Transverse colon (tissue), 4 donors: Measurements from ENCODE around the gene JUN. TPM values are rescaled to one million over a fixed set of nuclear protein-coding genes. Genes with fewer than 3 reads are reported as not detected.

Source experiments
- DNase-seq: peaks from one replicate; pipeline ENCODE4 v3.0.0-alpha.2; 2019
- H3K27ac ChIP-seq, 4 donors: fragments of 200-600 bp; sonication (generic); 2 replicates each; pipeline ENCODE4 v1.5.1; 2016 to 2018; ENCODE audit warnings: inconsistent platforms in 4 of 4
- H3K27me3 ChIP-seq: fragments of 200-600 bp; sonication (generic); 2 replicates; pipeline ENCODE4 v1.5.1; 2017; ENCODE audit warnings: inconsistent platforms
- H3K36me3 ChIP-seq, 4 donors: fragments of 200-600 bp; sonication (generic); 2 replicates each; pipeline ENCODE4 v1.5.1; 2017 to 2019; ENCODE audit warnings: inconsistent platforms in 4 of 4
- H3K4me1 ChIP-seq, 4 donors: fragments of 200-600 bp; sonication (generic); 2 replicates each; pipeline ENCODE4 v1.5.1; 2017 to 2020; ENCODE audit warnings: inconsistent platforms in 4 of 4
- H3K4me3 ChIP-seq, 4 donors: fragments of 200-600 bp; sonication (generic); 1 replicate in 1 of 4; 2 replicates in 3 of 4; pipeline versions ENCODE4 v1.5.1 to v1.6.1; 2017 to 2019; ENCODE audit warnings: inconsistent platforms in 4 of 4
- H3K9me3 ChIP-seq, 2 donors: fragments of 200-600 bp; sonication (generic); 2 replicates each; pipeline ENCODE4 v1.5.1; 2017 to 2019; ENCODE audit warnings: inconsistent platforms in 2 of 2
- EP300 ChIP-seq: sonication (generic); formaldehyde crosslinking; IDR thresholded peaks from one replicate; pipeline ENCODE4 v1.6.1; 2017; ENCODE audit warnings: antibody characterized with exemption, low read depth
- POLR2A ChIP-seq: fragments of 450-650 bp; IDR thresholded peaks from one replicate; pipeline ENCODE4 v1.6.1; 2016; ENCODE audit warnings: antibody characterized with exemption, mild to moderate bottlenecking, moderate library complexity
- POLR2AphosphoS5 ChIP-seq, 3 donors: sonication (generic); formaldehyde crosslinking; IDR thresholded peaks; one replicate each; pipeline ENCODE4 v1.6.1; 2016; ENCODE audit warnings: antibody characterized with exemption in 3 of 3
- WGBS, 2 donors: methylation state at CpG; one replicate each; pipeline ENCODE4 v1.1.5; 2018; ENCODE audit warnings: low coverage in 1 of 2; 5-methylcytosine and 5-hydroxymethylcytosine counted together
- in situ Hi-C, 4 donors: fragments of 200-750 bp; cut with MboI; loops; one replicate each; pipeline versions ENCODE4 v1.15.0 to v1.15.1; 2017; ENCODE audit warnings: low sequenced_read_pairs in 3 of 4, low pct_ligation_motif_present in 1 of 4, low pct_unique_long_range_greater_than_20kb in 1 of 4
- intact Hi-C: fragments of 100-400 bp; cut with DNase I; formaldehyde crosslinking; loops from one replicate; pipeline ENCODE4 v1.15.1; 2023; ENCODE audit warnings: low total_unique reads
- total RNA-seq, 4 donors: library from RNA; depleted of rRNA; stranded (reverse); fragments of >200 nt; gene quantifications; one replicate each; pipeline ENCODE4 v1.1.0, GENCODE V29; 2016
- TF ChIP-seq, protein P1 (sequence below), 5 experiments: fragments of 200-600 bp in 3 of 5; fragments of 450-650 bp in 2 of 5; sonication (generic) in 3 of 5; IDR thresholded peaks; 1 replicate in 2 of 5; 2 replicates in 3 of 5; pipeline ENCODE4 v1.5.1; 2016 to 2017; ENCODE audit warnings: antibody characterized with exemption in 5 of 5, inconsistent platforms in 3 of 5, mild to moderate bottlenecking in 2 of 5, moderate library complexity in 1 of 5

Gene JUN
- total RNA-seq, 4 donors from 2014 or later, result 315 to 440 (median 376) TPM

DNA sequence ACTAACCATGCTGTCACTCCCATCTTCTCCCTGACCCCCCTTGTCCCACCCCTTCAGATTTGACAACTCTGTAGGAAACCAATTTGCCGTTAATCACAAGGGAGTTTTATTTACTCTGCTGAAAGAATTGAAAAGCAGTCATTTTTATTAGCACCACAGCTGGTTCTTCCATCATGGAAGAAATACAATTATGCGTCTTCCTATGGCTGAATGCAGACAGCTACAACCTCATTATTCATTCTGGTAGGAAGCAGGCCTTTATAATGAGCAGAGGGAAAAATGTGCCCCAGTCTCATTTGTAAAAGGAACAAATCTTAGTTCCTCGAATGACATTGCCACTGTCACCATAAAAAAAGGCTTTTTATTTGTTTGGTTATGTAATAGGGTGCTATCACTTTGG is 35.2 kb downstream of the JUN start:
- in situ Hi-C loops, result loop anchor here in 3 of 4 donors (10.0 to 25.0 kb wide), 4 partner anchors 539 to 1189 kb away; partner anchors contain the start of genes CYP2J2 (in 1 of the 3) and FGGY (in 1 of the 3)
- intact Hi-C loops, result no loop called here
- no peak overlapping the region for H3K27ac ChIP-seq
- 58 to 59% methylated on average over 3 of the region's 3 CpGs for WGBS, 2 donors
- DNase-seq, result no peak
- no peak for TF ChIP-seq EP300
- TF ChIP-seq, protein P1, sequence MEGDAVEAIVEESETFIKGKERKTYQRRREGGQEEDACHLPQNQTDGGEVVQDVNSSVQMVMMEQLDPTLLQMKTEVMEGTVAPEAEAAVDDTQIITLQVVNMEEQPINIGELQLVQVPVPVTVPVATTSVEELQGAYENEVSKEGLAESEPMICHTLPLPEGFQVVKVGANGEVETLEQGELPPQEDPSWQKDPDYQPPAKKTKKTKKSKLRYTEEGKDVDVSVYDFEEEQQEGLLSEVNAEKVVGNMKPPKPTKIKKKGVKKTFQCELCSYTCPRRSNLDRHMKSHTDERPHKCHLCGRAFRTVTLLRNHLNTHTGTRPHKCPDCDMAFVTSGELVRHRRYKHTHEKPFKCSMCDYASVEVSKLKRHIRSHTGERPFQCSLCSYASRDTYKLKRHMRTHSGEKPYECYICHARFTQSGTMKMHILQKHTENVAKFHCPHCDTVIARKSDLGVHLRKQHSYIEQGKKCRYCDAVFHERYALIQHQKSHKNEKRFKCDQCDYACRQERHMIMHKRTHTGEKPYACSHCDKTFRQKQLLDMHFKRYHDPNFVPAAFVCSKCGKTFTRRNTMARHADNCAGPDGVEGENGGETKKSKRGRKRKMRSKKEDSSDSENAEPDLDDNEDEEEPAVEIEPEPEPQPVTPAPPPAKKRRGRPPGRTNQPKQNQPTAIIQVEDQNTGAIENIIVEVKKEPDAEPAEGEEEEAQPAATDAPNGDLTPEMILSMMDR (IDR thresholded peaks at IDR 0.05), result no peak
- no peak for TF ChIP-seq POLR2AphosphoS5 (IDR thresholded peaks at IDR 0.05)
- TF ChIP-seq POLR2A, result no peak
- H3K4me1 ChIP-seq, result no peaks in the 10 kb centered on the region
- H3K27me3 ChIP-seq, result no peaks in the 10 kb centered on the region
- H3K9me3 ChIP-seq, result no peaks in the 10 kb centered on the region
- no peak overlapping the region for H3K4me3 ChIP-seq
- H3K36me3 ChIP-seq, result no peaks in the 10 kb centered on the region

DNA sequence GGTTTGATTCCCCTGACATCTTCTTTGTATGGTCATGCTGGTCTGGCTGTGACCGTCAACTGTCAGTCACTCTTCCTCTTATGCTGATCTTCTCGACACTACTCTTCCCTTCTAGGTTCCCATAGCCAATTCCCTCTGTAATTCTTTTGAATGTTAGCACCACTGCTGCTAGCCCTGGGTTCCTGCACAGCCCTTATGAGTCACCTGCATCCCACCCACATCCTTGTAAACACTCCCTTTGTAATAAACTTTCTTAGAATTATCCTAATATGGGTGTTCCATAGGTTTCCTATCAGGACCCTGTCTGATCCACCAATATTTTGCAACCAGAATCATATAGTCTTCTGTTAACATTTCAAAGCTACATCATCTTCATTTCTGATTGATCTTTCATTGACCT is 37.1 kb downstream of the JUN start:
- in situ Hi-C loops (loop anchor here in 3 of 4 donors (10.0 to 25.0 kb wide), 4 partner anchors 541 to 1191 kb away; partner anchors contain the start of genes CYP2J2 (in 1 of the 3) and FGGY (in 1 of the 3)), intact Hi-C loops (no loop called here)
- Histone ChIP-seq H3K4me1 (no peaks in the 10 kb centered on the region), H3K9me3 (no peaks in the 10 kb centered on the region), H3K27ac (no peak overlapping the region), H3K27me3 (no peaks in the 10 kb centered on the region), H3K36me3 (no peaks in the 10 kb centered on the region), H3K4me3 (no peak overlapping the region)
- DNase-seq, result no peak
- TF ChIP-seq POLR2A (no peak), EP300 (no peak), POLR2AphosphoS5 (IDR thresholded peaks at IDR 0.05) (no peak)
- TF ChIP-seq, protein P1 (IDR thresholded peaks at IDR 0.05), result no peak
- 73 to 96% methylated on average over 2 of the region's 2 CpGs for WGBS, 2 donors

DNA sequence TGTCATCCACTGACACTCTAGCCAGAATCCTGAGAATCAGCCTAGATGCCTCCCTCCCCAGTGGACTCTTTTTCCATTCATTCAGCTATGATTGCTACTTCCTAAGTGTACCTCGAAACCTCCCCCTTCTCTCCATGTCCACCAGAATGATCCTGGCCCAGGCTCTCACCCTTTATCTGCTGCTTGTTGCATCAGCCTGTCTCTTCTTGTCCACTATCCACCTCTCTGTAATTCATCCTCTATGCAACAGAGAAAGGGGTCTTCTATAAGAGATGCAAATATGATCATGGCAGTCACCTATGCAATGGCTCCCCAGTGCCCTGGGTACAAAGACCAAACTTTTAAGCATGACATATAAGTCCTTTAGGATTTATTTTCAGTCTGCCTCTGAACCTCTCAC is 37.7 kb downstream of the JUN start:
- intact Hi-C loops, result no loop called here

DNA sequence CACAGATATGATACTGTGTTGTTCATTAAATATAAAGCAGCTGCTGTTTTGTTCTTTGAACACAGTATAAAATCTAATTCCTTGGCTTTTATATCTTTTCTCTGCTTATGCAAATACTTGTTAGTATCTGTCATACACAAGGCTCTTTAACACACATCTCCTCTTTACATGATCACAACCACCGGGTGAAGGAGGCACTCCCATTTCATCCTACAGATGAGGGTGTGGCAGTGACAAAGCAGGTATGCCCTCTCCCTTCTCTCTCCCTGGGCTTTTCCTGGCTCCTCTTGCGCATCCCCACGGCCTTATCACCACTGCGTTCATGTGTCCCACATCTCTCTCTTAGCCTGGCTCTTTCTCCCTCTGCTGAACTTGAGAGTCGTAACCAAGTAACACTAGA is 38.2 kb downstream of the JUN start:
- intact Hi-C loops (no loop called here), in situ Hi-C loops (loop anchor here in 3 of 4 donors (10.0 to 25.0 kb wide), 4 partner anchors 542 to 1192 kb away; partner anchors contain the start of genes CYP2J2 (in 1 of the 3) and FGGY (in 1 of the 3))
- H3K4me3 ChIP-seq, result no peak overlapping the region
- DNase-seq, result no peak
- 57 to 64% methylated on average over 3 to 5 of the region's 5 CpGs for WGBS, 2 donors
- no peaks in the 10 kb centered on the region for H3K36me3 ChIP-seq
- H3K9me3 ChIP-seq, result no peaks in the 10 kb centered on the region
- no peak overlapping the region for H3K27ac ChIP-seq
- TF ChIP-seq POLR2A (no peak), POLR2AphosphoS5 (IDR thresholded peaks at IDR 0.05) (no peak), EP300 (no peak)
- TF ChIP-seq, protein P1 (IDR thresholded peaks at IDR 0.05), result no peak
- no peaks in the 10 kb centered on the region for H3K27me3 ChIP-seq
- H3K4me1 ChIP-seq, result no peaks in the 10 kb centered on the region

More for the DNA sequence above, 37.7 kb downstream of the JUN start:
- no peak overlapping the region for H3K27ac ChIP-seq
- no peak for DNase-seq
- no peak overlapping the region for H3K4me3 ChIP-seq
- H3K4me1 ChIP-seq, result no peaks in the 10 kb centered on the region
- no peaks in the 10 kb centered on the region for H3K27me3 ChIP-seq
- in situ Hi-C loops, result loop anchor here in 3 of 4 donors (10.0 to 25.0 kb wide), 4 partner anchors 541 to 1191 kb away; partner anchors contain the start of genes CYP2J2 (in 1 of the 3) and FGGY (in 1 of the 3)
- TF ChIP-seq POLR2AphosphoS5 (IDR thresholded peaks at IDR 0.05) (no peak), EP300 (no peak), POLR2A (no peak)
- TF ChIP-seq, protein P1 (IDR thresholded peaks at IDR 0.05), result no peak
- 83 to 100% methylated on average over 1 of the region's 1 CpG for WGBS, 2 donors
- H3K36me3 ChIP-seq, result no peaks in the 10 kb centered on the region
- no peaks in the 10 kb centered on the region for H3K9me3 ChIP-seq
